Gastroesophageal sphincter (tissue), 3 donors: ENCODE results near the gene CFAP46.

Experiments used
- CTCF ChIP-seq, 4 experiments: fragments of 200-600 bp in 2 of 4; fragments of 450-650 bp in 2 of 4; sonication (generic) in 1 of 4; IDR thresholded peaks; one replicate each; pipeline ENCODE4 v1.5.1; 2017 to 2019; ENCODE audit warnings: antibody characterized with exemption in 4 of 4, mild to moderate bottlenecking in 2 of 4, moderate library complexity in 2 of 4
- EP300 ChIP-seq: sonication (generic); formaldehyde crosslinking; IDR thresholded peaks from one replicate; pipeline ENCODE4 v1.6.1; 2017; ENCODE audit warnings: antibody characterized with exemption, mild to moderate bottlenecking
- POLR2A ChIP-seq, 2 donors: fragments of 450-650 bp; IDR thresholded peaks; one replicate each; pipeline ENCODE4 v1.6.1; 2017; ENCODE audit warnings: antibody characterized with exemption in 2 of 2, mild to moderate bottlenecking in 2 of 2, moderate library complexity in 1 of 2
- POLR2AphosphoS5 ChIP-seq: sonication (generic); formaldehyde crosslinking; IDR thresholded peaks from one replicate; pipeline ENCODE4 v1.6.1; 2017; ENCODE audit warnings: antibody characterized with exemption

- TF ChIP-seq CTCF (IDR thresholded peaks at IDR 0.05) (no peak), POLR2A (IDR thresholded peaks at IDR 0.05) (no peak), EP300 (no peak), POLR2AphosphoS5 (no peak)
These were observed 35.5 kb downstream of the CFAP46 start for GRCh38 chr10:132906836-132907235.
